ENCODE results near the gene SRSF6.
"Not testable (repeated sequence)": the region's sequence is repeated elsewhere in the genome, so short reads cannot be mapped to it uniquely, and the experiment has no call there.

Gene SRSF6

GRCh38 chr20:43457640-43458421 is at the start of gene SRSF6:
Gene SRSF6 (plus strand): TSS chr20:43457896. CDS start chr20:43458034, 138 bp downstream.
- DNase-seq = peak; percentile 87

- peak; percentile 15 for DNase-seq
Measured at GRCh38 chr20:43408848-43409576, 48.7 kb upstream of the SRSF6 start.

- DNase-seq = no peak
Measured at GRCh38 chr20:43409577-43409913, 48.2 kb upstream of the SRSF6 start.

- no peak for DNase-seq
Measured at GRCh38 chr20:43415661-43416430, 41.9 kb upstream of the SRSF6 start.

GRCh38 chr20:43416591-43417228 is 41.0 kb upstream of the SRSF6 start:
- no peak for DNase-seq

- DNase-seq = no peak
Measured at GRCh38 chr20:43420192-43420591, 37.5 kb upstream of the SRSF6 start.

- DNase-seq = not testable (repeated sequence)
Measured at GRCh38 chr20:43420913-43421312, 36.8 kb upstream of the SRSF6 start.

- no peak for DNase-seq
Measured at GRCh38 chr20:43426172-43426571, 31.5 kb upstream of the SRSF6 start.

GRCh38 chr20:43430265-43431133 is 27.2 kb upstream of the SRSF6 start:
- no peak for DNase-seq

- DNase-seq = no peak
Measured at GRCh38 chr20:43431134-43431519, 26.6 kb upstream of the SRSF6 start.

- no peak for DNase-seq
Measured at GRCh38 chr20:43432498-43432897, 25.2 kb upstream of the SRSF6 start.

GRCh38 chr20:43433250-43433854 is 24.3 kb upstream of the SRSF6 start:
- DNase-seq = no peak

GRCh38 chr20:43434565-43434964 is 23.1 kb upstream of the SRSF6 start:
- no peak for DNase-seq

GRCh38 chr20:43438578-43439316 is 18.9 kb upstream of the SRSF6 start:
- DNase-seq = no peak

- no peak for DNase-seq
Measured at GRCh38 chr20:43440531-43440930, 17.2 kb upstream of the SRSF6 start.

- no peak for DNase-seq
Measured at GRCh38 chr20:43442282-43442880, 15.3 kb upstream of the SRSF6 start.

- no peak for DNase-seq
Measured at GRCh38 chr20:43444107-43444506, 13.6 kb upstream of the SRSF6 start.

- DNase-seq = no peak
Measured at GRCh38 chr20:43446361-43446879, 11.3 kb upstream of the SRSF6 start.

- DNase-seq = not testable (repeated sequence)
Measured at GRCh38 chr20:43448431-43448747, 9.3 kb upstream of the SRSF6 start.

Measured in CD4-positive, alpha-beta T cell treated with Interleukin-4 for 4 hours (primary cell).